CD4-positive, alpha-beta T cell treated with Interleukin-15 for 4 hours (primary cell): Measurements from ENCODE around the gene LCAT.
A peak's percentile ranks its signal among the peaks of the same experiment; 100 is the strongest.

Source experiments
- DNase-seq: peaks from one replicate; pipeline ENCODE4 v3.0.0-alpha.2; 2020; ENCODE audit warnings: low spot score

LCAT gene

GRCh38 chr16:67968400-67969253 is 24.7 kb upstream of the LCAT start, which contains the start of gene SLC12A4:
Gene SLC12A4 (minus strand): TSS chr16:67968637. CDS start chr16:67968553, 84 bp downstream.
- peak; percentile 83 for DNase-seq

DNA sequence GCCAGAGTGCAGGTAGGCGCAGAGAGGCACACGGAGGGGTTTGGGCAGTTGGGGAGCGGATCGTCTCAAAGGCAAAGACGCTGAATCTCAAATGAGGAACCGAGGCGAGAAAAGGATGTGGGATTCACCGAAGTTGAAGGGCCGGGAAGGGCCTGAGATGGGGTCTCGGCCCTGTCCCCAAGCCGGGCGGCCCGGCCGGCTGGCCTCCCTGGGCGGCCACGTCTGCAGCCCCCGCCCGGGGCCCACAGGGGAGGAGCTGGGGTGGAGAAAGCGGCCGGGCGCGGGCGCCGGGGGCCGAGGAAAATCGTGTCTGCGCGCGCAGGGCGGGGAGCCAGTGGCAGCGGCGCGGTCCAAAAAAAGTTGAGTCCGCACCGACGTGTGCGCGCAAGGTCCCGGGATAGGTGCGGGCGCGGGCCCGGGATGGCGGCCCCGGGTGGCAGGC is 24.1 kb upstream of the LCAT start:
- DNase-seq: peak; percentile 2

- DNase-seq: peak; percentile 30
Observed at GRCh38 chr16:67967183-67967957, 23.4 kb upstream of the LCAT start.

DNA sequence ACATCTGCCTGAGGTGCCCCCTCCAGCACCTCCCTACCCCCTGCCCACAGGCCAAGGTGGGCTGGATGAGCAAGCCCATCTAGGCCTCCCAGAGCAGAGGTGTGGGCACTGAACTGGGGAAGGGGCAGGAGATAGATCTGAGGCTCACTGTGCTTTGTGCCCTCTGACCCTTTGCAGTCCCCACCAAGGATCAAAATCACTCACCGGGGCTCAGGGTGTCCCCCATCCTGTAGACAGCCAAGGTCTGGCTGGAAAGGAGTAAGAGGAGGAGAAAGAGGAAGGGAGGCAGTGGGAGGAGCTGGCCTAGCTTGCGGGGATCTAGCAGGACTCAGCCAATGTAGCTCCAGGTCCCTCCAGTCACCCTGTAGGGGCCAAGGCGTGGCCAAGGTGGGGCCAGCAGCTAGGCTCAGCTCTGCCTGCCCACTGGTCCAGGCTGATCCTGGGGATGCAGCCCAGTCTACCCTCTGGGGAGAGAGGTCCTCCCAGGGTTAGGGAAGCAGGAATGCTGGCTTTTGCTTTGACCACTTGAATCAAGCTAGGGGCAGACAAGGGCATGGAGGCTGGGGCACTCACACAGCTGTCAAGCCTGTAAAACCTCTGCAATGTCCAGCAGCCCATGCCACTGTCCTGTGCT is 22.7 kb upstream of the LCAT start:
- no peak for DNase-seq

GRCh38 chr16:67965668-67966548 is 22.0 kb upstream of the LCAT start:
- no peak for DNase-seq

DNA sequence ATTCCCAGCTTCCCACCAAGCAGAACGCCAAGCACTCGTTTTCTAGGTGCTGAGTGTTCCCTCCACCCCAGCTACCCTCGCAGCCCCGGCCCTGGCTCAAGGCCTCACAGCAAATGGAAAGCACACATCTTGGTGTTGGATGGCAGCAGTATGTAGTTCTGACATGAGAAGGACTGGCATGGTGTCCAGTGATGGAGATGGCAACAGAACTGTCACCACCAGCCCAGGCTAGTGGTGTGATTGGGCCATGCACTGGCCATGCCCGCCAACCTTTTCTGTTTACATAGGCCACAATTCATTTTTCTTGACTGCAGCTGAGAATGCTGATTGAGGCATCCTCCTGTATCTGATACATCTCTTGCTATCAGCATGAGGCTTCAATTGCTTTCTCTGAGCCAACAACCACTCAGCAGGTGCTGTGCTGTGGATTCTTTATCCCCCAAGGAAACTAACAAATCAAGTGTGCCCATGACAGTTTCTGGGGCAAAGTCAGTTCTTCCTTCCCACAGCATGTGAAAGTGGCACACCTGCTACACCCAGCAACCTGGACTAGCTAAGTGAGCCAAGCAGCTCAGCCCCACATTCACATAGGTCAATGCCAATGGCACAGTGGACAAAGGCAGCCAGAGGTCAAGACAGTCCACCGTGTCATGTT is 20.7 kb upstream of the LCAT start:
- DNase-seq: no peak

GRCh38 chr16:67963662-67964321 is 19.9 kb upstream of the LCAT start:
- no peak for DNase-seq

DNA sequence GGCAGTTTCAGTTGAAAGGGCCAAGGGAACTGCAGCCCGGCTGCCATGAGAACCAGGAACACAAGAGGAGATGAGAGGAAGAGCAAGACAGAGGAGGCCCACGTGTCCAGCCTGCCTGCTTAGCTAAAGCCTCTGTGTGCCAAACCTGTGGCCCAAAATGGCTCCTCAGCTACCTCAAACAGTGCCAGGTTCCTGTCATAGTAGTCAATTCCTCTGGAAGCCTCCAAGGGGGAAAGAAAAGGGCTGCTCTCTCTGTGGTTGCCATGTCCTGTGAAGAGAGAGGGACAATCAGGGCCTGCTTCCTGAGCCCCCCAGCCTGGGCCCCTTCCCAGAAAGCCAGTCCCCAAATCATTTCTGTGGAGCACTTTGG is 19.4 kb upstream of the LCAT start:
- no peak for DNase-seq

DNA sequence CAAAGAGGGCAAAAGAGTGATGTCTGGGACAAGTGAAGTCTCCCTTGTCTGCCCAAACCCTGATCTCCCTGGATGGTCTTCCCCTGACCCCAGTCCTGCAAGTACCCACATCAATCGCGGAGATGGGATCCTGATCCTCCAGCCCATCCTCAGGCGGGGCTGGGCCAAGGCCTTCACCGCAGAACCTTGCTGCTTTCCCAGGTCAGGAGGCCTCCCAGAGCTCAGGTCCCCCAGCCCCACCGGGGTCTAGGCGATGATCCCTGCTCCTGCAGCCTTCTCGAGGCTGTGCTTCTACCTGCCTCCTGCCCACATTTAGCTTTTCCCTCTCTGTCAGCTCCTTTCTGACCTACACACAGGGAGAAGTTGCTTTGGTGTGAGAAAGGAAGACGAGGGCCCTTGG is 18.2 kb upstream of the LCAT start:
- DNase-seq: no peak

GRCh38 chr16:67961551-67961957 is 17.6 kb upstream of the LCAT start:
- DNase-seq: no peak

- no peak for DNase-seq
Observed at GRCh38 chr16:67959536-67960329, 15.8 kb upstream of the LCAT start.

GRCh38 chr16:67957622-67958021 is 13.7 kb upstream of the LCAT start:
- DNase-seq: no peak

GRCh38 chr16:67954421-67955196 is 10.7 kb upstream of the LCAT start:
- no peak for DNase-seq

DNA sequence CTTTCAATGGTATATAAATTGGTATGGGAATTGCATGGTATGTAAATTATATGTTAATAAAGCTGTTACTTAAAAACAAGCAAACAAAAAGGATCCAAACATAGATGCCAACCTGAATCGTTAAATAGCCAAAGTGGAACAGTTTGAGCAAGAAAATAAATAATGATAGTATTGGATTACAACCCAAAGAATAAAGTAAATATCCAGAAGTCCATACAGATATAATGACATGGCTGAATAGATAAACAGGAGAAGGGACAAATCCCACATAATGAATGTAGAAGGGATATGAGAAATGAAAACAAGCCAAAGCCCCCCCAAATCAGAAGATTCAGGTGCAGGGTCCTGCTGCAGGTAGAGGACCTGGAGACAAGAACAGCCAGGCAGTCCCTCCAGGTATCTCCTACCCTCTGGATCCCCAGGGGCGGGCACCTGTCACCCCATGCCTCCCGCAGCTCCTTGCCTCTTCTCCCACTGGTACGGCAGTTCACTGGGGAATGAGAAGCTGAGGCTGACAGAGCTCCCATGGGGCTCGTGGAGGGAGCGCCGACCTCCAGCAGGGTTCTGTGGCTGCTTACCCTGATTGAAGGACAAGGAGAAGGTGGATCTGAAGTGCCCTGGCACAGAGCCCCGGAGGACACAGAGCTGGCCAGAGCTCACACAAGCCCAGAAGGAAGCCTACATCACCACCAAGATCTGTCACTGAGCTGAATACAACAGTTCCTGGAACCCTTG is 9.9 kb upstream of the LCAT start:
- DNase-seq: no peak

DNA sequence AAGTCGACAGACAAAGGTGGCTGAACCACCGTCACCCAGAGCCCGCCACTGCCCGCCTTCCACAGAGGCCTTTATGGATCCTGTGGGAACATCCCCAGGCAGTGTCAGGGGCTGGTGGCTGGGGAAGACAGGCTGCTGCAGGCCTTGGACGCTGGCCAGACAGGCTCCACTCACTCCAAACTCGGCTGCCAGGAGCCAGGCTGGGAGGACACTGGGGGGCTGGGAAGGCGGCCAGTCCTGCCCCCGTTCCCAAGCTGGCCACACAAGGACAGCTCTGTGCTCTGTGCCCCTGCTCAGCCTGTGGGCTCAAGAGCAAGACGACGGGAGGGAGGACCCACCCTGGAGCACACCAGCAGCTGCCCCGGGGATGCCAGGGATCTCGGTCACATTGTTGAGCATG is 7.6 kb upstream of the LCAT start:
- DNase-seq: no peak

DNA sequence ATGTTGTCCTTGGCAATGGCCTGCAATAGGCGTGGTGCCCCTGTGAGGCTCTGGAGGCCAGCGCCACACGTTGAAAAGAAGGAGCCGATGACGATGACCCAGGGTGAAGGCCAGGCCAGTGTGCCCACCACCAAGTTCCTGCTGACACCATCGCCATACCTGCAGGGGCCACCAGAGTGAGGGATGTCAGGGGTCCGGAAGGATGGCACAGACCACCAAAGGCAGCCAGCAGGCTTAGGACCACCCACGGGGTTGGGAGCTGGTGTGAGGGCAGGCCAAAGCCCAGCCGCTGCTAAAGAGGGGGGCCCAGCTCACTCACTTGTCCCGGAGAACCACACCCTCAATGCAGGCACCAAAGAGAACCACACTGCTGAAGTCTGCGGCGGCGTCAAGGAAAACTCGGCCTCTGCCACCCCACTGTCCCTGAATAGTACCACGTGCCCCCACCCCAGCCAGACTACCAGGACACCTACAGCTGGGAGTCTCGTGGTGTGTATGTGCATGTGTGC is 6.5 kb upstream of the LCAT start:
- no peak for DNase-seq

DNA sequence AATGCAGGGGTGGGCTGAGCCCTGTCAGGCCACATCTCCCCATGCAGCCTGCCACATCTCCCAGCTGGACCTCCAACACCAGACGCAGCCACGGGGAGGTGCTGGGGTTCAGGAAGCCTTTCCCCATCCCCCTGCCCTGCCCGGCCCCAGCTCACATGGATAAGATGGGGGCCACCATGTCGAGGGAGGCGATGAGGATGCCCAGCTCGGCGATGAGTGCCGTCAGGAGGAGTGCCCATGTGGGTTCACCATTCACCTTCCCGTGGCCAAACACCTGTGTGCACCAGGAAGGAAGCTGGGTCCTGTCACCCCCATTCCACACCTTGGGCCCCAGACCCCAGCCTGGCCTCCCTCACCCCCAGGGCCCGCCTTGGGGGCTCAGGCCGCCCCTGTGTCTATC is 5.7 kb upstream of the LCAT start:
- no peak for DNase-seq

- DNase-seq: no peak
Observed at GRCh38 chr16:67948015-67948414, 4.1 kb upstream of the LCAT start.
